H1 (cell line): ENCODE results near the gene DTD1. TPM values are rescaled to one million over a fixed set of nuclear protein-coding genes. Genes with fewer than 3 reads are reported as not detected.

ENCODE experiments used
- CTCF ChIA-PET: fragments of 300-600 bp; sonication (Branson Sonifier 250); formaldehyde crosslinking; loops from one replicate; lab custom pipeline; 2021; ENCODE audit not compliant: partially characterized antibody; lab: Charles Lee
- POLR2A ChIA-PET: fragments of 300-600 bp; sonication (Branson Sonifier 250); formaldehyde crosslinking; loops from one replicate; lab custom pipeline; 2021; ENCODE audit warnings: inconsistent platforms; ENCODE audit not compliant: partially characterized antibody; lab: Charles Lee
- DNase-seq, 2 experiments: peaks; one replicate each; pipeline versions ENCODE4 v3.0.0 to v3.0.0-alpha.2; 2010 to 2022; ENCODE audit warnings: low spot score in 2 of 2, low read depth in 1 of 2, mixed read lengths in 1 of 2
- FAIRE-seq: peaks from 2 replicates; lab custom pipeline; 2011; peaks lifted over from hg19 to GRCh38; lab: Jason Lieb, UNC
- H2AFZ ChIP-seq: 2 replicates; pipeline ENCODE4 v1.8.1; 2012; ENCODE audit warnings: low read length, inconsistent platforms
- H2AK5ac ChIP-seq: 2 replicates; pipeline ENCODE4 v1.6.1; 2013; ENCODE audit warnings: low read depth, low read length
- H2BK120ac ChIP-seq: replicated peaks from 2 replicates; pipeline ENCODE3; 2013; ENCODE audit warnings: low read depth, low read length, inconsistent platforms
- H2BK12ac ChIP-seq: 2 replicates; pipeline ENCODE4 v1.6.1; 2013; ENCODE audit warnings: low read depth, low read length
- H2BK15ac ChIP-seq: 2 replicates; pipeline ENCODE4 v1.6.1; 2013; ENCODE audit warnings: low read length
- H2BK20ac ChIP-seq: 2 replicates; pipeline ENCODE4 v1.6.1; 2013; ENCODE audit warnings: low read length
- H2BK5ac ChIP-seq: 2 replicates; pipeline ENCODE4 v1.6.1; 2013; ENCODE audit warnings: low read depth, low read length
- H3K14ac ChIP-seq: 2 replicates; pipeline ENCODE4 v1.6.1; 2013; ENCODE audit warnings: inconsistent platforms; ENCODE audit not compliant: insufficient read length
- H3K18ac ChIP-seq: 2 replicates; pipeline ENCODE4 v1.6.1; 2013; ENCODE audit warnings: low read length; ENCODE audit errors: extremely low read depth
- H3K23ac ChIP-seq: 2 replicates; pipeline ENCODE4 v1.6.1; 2013; ENCODE audit warnings: inconsistent platforms; ENCODE audit not compliant: insufficient read length
- H3K23me2 ChIP-seq: 2 replicates; pipeline ENCODE4 v1.6.1; 2013; ENCODE audit warnings: low read depth, low read length
- H3K27ac ChIP-seq: 2 replicates; pipeline ENCODE4 v1.6.1; 2011; ENCODE audit warnings: low read depth, low read length, inconsistent platforms
- H3K27me3 ChIP-seq, 4 experiments: replicated peaks in 1 of 4; 1 replicate in 1 of 4; 2 replicates in 3 of 4; pipeline versions ENCODE4 v1.6.1 to v1.8.1; 2011 to 2013; ENCODE audit warnings: low read length in 3 of 4, mild to moderate bottlenecking in 3 of 4, inconsistent platforms in 2 of 4, mixed read lengths in 2 of 4, moderate library complexity in 1 of 4; ENCODE audit not compliant: control insufficient read depth in 3 of 4, insufficient read depth in 3 of 4; ENCODE audit errors: extremely low read depth in 1 of 4
- H3K36me3 ChIP-seq, 4 experiments: 2 replicates each; pipeline versions ENCODE4 v1.6.1 to v1.8.1; 2011 to 2013; ENCODE audit warnings: mild to moderate bottlenecking in 4 of 4, low read length in 3 of 4, moderate library complexity in 2 of 4, control low read depth in 1 of 4, inconsistent platforms in 1 of 4; ENCODE audit not compliant: insufficient read depth in 4 of 4, control insufficient read depth in 2 of 4
- H3K4ac ChIP-seq: replicated peaks from 2 replicates; pipeline ENCODE3; 2013; ENCODE audit warnings: low read length, low read depth, mixed read lengths, inconsistent platforms; ENCODE audit not compliant: insufficient read length
- H3K4me1 ChIP-seq, 4 experiments: replicated peaks in 1 of 4; 1 replicate in 1 of 4; 2 replicates in 3 of 4; pipeline versions ENCODE4 v1.6.1 to v1.8.1; 2011 to 2013; ENCODE audit warnings: low read length in 3 of 4, inconsistent platforms in 2 of 4, mixed read lengths in 1 of 4; ENCODE audit not compliant: insufficient read depth in 4 of 4, control insufficient read depth in 3 of 4
- H3K4me2 ChIP-seq, 2 experiments: 2 replicates each; pipeline versions ENCODE4 v1.6.1 to v1.8.1; 2011 to 2013; ENCODE audit warnings: low read depth in 2 of 2, low read length in 2 of 2, control low read depth in 1 of 2, inconsistent platforms in 1 of 2, mild to moderate bottlenecking in 1 of 2; ENCODE audit not compliant: insufficient read depth in 1 of 2
- H3K4me3 ChIP-seq, 4 experiments: fragments of 200-600, 300-600 bp in 1 of 4; sonication (generic), shearing (Covaris generic), sonication (Bioruptor Twin) in 1 of 4; 2 replicates each; pipeline versions ENCODE4 v1.5.1 to v1.8.1; 2011 to 2016; ENCODE audit warnings: low read length in 4 of 4, low read depth in 3 of 4, control low read depth in 2 of 4, inconsistent platforms in 2 of 4, mild to moderate bottlenecking in 2 of 4, mixed read lengths in 1 of 4, moderate library complexity in 1 of 4; ENCODE audit not compliant: insufficient read depth in 2 of 4; ENCODE audit errors: extremely low read depth in 1 of 4
- H3K56ac ChIP-seq: replicated peaks from 2 replicates; pipeline ENCODE3; 2013; ENCODE audit warnings: low read depth, mild to moderate bottlenecking, mixed read lengths, low read length, inconsistent platforms; ENCODE audit not compliant: insufficient read length
- H3K79me1 ChIP-seq: 2 replicates; pipeline ENCODE4 v1.6.1; 2013; ENCODE audit warnings: low read depth, low read length, control low read depth
- H3K79me2 ChIP-seq, 2 experiments: 2 replicates each; pipeline versions ENCODE4 v1.6.1 to v1.8.1; 2012 to 2013; ENCODE audit warnings: low read length in 2 of 2, mild to moderate bottlenecking in 2 of 2, inconsistent platforms in 1 of 2; ENCODE audit not compliant: insufficient read depth in 2 of 2, control insufficient read depth in 1 of 2
- H3K9ac ChIP-seq, 4 experiments: replicated peaks in 1 of 4; 1 replicate in 1 of 4; 2 replicates in 3 of 4; pipeline versions ENCODE4 v1.6.1 to v1.8.1; 2011 to 2013; ENCODE audit warnings: low read depth in 3 of 4, low read length in 3 of 4, control low read depth in 2 of 4, mild to moderate bottlenecking in 2 of 4, moderate library complexity in 2 of 4, inconsistent platforms in 1 of 4; ENCODE audit errors: extremely low read depth in 1 of 4
- H3K9me3 ChIP-seq, 2 experiments: 2 replicates each; pipeline versions ENCODE4 v1.6.1 to v1.8.1; 2012 to 2013; ENCODE audit warnings: mild to moderate bottlenecking in 2 of 2, moderate library complexity in 2 of 2, control low read depth in 1 of 2, inconsistent platforms in 1 of 2, low read depth in 1 of 2, low read length in 1 of 2, mixed read lengths in 1 of 2; ENCODE audit not compliant: insufficient read depth in 2 of 2
- H4K20me1 ChIP-seq, 2 experiments: replicated peaks in 1 of 2; 2 replicates each; pipeline versions ENCODE3 to v1.8.1; 2011 to 2013; ENCODE audit warnings: inconsistent platforms in 2 of 2, low read length in 2 of 2, mild to moderate bottlenecking in 1 of 2; ENCODE audit not compliant: insufficient read depth in 2 of 2, control insufficient read depth in 1 of 2
- H4K5ac ChIP-seq: 2 replicates; pipeline ENCODE4 v1.6.1; 2013; ENCODE audit warnings: low read length, low read depth, mixed read lengths, inconsistent platforms; ENCODE audit not compliant: insufficient read length
- H4K8ac ChIP-seq: 2 replicates; pipeline ENCODE4 v1.8.0; 2013; ENCODE audit warnings: mild to moderate bottlenecking, moderate library complexity, low read length, inconsistent platforms; ENCODE audit not compliant: insufficient read depth; ENCODE audit errors: extremely low read depth
- H4K91ac ChIP-seq: replicated peaks from 2 replicates; pipeline ENCODE3; 2013; ENCODE audit warnings: low read length, mixed read lengths, inconsistent platforms; ENCODE audit not compliant: insufficient read length
- ASH2L ChIP-seq: fragments of 200-600, 300-600 bp; sonication (generic); IDR thresholded peaks from one replicate; pipeline ENCODE4 v1.7.1; 2017; ENCODE audit warnings: low read length
- CBX5 ChIP-seq: fragments of 300-800, 300-1000 bp; sonication (generic); IDR thresholded peaks from 2 replicates; pipeline ENCODE4 v1.7.1; 2016; ENCODE audit warnings: antibody characterized with exemption, low read length, low read depth
- CHD2 ChIP-seq: IDR thresholded peaks from 2 replicates; pipeline ENCODE4 v1.6.1; 2012; ENCODE audit warnings: low read length, improper control_type of control experiment
- EP300 ChIP-seq, 2 experiments: IDR thresholded peaks; 1 replicate in 1 of 2; 2 replicates in 1 of 2; pipeline ENCODE4 v1.6.1; 2011 to 2012; ENCODE audit warnings: low read depth in 2 of 2, low read length in 2 of 2, mild to moderate bottlenecking in 2 of 2, borderline replicate concordance in 1 of 2, inconsistent platforms in 1 of 2, moderate library complexity in 1 of 2
- FOSL1 ChIP-seq: IDR thresholded peaks from 2 replicates; pipeline ENCODE4 v1.6.1; 2011; ENCODE audit warnings: mild to moderate bottlenecking, low read depth, low read length, moderate library complexity; ENCODE audit not compliant: insufficient read depth
- RFX5 ChIP-seq: IDR thresholded peaks from 2 replicates; pipeline ENCODE4 v1.6.1; 2011; ENCODE audit warnings: low read depth, low read length, improper control_type of control experiment, borderline replicate concordance
- RNF2 ChIP-seq: fragments of 200-900, 300-1000 bp; sonication (generic); IDR thresholded peaks from 2 replicates; pipeline ENCODE4 v1.7.1; 2016; ENCODE audit warnings: borderline replicate concordance, low read depth, mild to moderate bottlenecking, antibody characterized with exemption, low read length; ENCODE audit not compliant: poor library complexity, severe bottlenecking; ENCODE audit errors: missing control alignments
- SAP30 ChIP-seq: fragments of 300-600 bp; sonication (generic); IDR thresholded peaks from 2 replicates; pipeline ENCODE4 v1.7.1; 2012; ENCODE audit warnings: low read length, moderate library complexity, mild to moderate bottlenecking, inconsistent platforms; ENCODE audit not compliant: insufficient read depth, insufficient replicate concordance
- SIRT6 ChIP-seq: IDR thresholded peaks from one replicate; pipeline ENCODE4 v1.7.1; 2012; ENCODE audit warnings: low read length, inconsistent platforms
- TAF7 ChIP-seq: optimal IDR thresholded peaks from 2 replicates; pipeline ENCODE3; 2011; ENCODE audit warnings: low read depth, mild to moderate bottlenecking, inconsistent platforms, low read length, moderate library complexity, borderline replicate concordance
- WGBS, 2 experiments: shearing (Covaris generic) in 1 of 2; methylation state at CpG; one replicate each; pipeline versions ENCODE4 v1.1.6 to v1.1.7; 2013 to 2015; ENCODE audit warnings: low lambda C conversion rate in 2 of 2, mixed read lengths in 2 of 2, inconsistent platforms in 1 of 2, low coverage in 1 of 2, missing lambda C conversion rate in 1 of 2; ENCODE audit not compliant: insufficient replicate concordance in 2 of 2, insufficient coverage in 1 of 2, insufficient read length in 1 of 2; ENCODE audit errors: extremely low coverage in 1 of 2, missing lambda C conversion rate in 1 of 2; 5-methylcytosine and 5-hydroxymethylcytosine counted together
- polyA plus RNA-seq, 7 experiments: library from polyadenylated mRNA; depleted of rRNA in 3 of 7; stranded (reverse) in 5 of 7; unstranded in 2 of 7; fragments of >200 nt in 5 of 7; fragments of 200-250 nt in 2 of 7; gene quantifications; 1 replicate in 5 of 7; 2 replicates in 1 of 7; 4 replicates in 1 of 7; pipeline versions ENCODE4 v1.2.1 to v1.2.3, GENCODE V29; 2011 to 2013; ENCODE audit warnings: missing spikeins in 2 of 7, mixed read lengths in 2 of 7
- total RNA-seq: library from RNA; stranded (reverse); fragmentation: NEBNext Ultra II Directional; extraction: Animal tissue kit (Norgen Biotek cat#: 25700); gene quantifications from 2 replicates; pipeline ENCODE4 v1.2.1, GENCODE V29; 2021

DTD1 gene
- total and polyA plus RNA-seq, 2 of the 8 experiments (the other 6 are each of a cell fraction or from before 2014, with no cell fraction given) = 49.7 to 66.6 TPM

- POLR2A ChIA-PET = no interaction called here
- H2BK120ac ChIP-seq = no peak overlapping the region
- no peaks in the 10 kb centered on the region for H3K79me2 ChIP-seq
- no peak overlapping the region; the same call in 1 of the 2 replicates for H4K8ac ChIP-seq
- H2BK12ac ChIP-seq = no peak overlapping the region
- no peak overlapping the region for H3K18ac ChIP-seq
- H3K4me1 ChIP-seq = no peaks in the 10 kb centered on the region
- peaks cover 0 to 2% of the 10 kb centered on the region in 2 experiments for H4K20me1 ChIP-seq
- CTCF ChIA-PET = interaction anchor here (1.1 kb wide), 1 partner anchor 124 kb away, joined by 3 read pairs; no protein-coding TSS in a partner anchor
- no peak overlapping the region for H2AFZ ChIP-seq
- FAIRE-seq (no peak), DNase-seq (no peak)
- H3K9me3 ChIP-seq = no peaks in the 10 kb centered on the region
- no peak overlapping the region for H4K5ac ChIP-seq
- no peak overlapping the region for H2BK15ac ChIP-seq
- H3K36me3 ChIP-seq = no peaks in the 10 kb centered on the region
- H3K23ac ChIP-seq = no peak overlapping the region
- H3K4ac ChIP-seq = no peak overlapping the region
- no peaks in the 10 kb centered on the region for H3K27me3 ChIP-seq
- H3K9ac ChIP-seq = no peak overlapping the region
- no peaks in the 10 kb centered on the region for H3K23me2 ChIP-seq
- no peak overlapping the region for H2AK5ac ChIP-seq
- H3K14ac ChIP-seq = no peak overlapping the region
- H2BK20ac ChIP-seq = no peak overlapping the region
- WGBS, 2 experiments = 64% methylated on average over 2 of the region's 2 CpGs; no CpG with 5 or more reads in 1 of the 2 experiments
- H3K4me2 ChIP-seq = no peak overlapping the region
- H3K4me3 ChIP-seq = no peak overlapping the region
- H3K79me1 ChIP-seq = no peaks in the 10 kb centered on the region
- H2BK5ac ChIP-seq = no peak overlapping the region
- no peak overlapping the region for H4K91ac ChIP-seq
- no peak overlapping the region for H3K27ac ChIP-seq
- TF ChIP-seq CHD2 (no peak), CBX5 (no peak), EP300 (IDR thresholded peaks at IDR 0.05; ENCODE audit: borderline replicate concordance in 1 of 2, low read depth in 2 of 2, low read length in 2 of 2) (no peak), SAP30 (no peak), RFX5 (no peak), SIRT6 (no peak), TAF7 (no peak), FOSL1 (no peak), RNF2 (no peak), ASH2L (no peak)
- no peak overlapping the region for H3K56ac ChIP-seq
These were observed 37.1 kb downstream of the DTD1 start for GRCh38 chr20:18624948-18625347.
